BE2C (cell line): ENCODE data around the gene TMEM72.

Experiments used
- DNase-seq: peaks from one replicate; pipeline ENCODE4 v3.0.0-alpha.2; 2020
- H3K27me3 ChIP-seq: fragments of 250-450 bp; sonication (Bioruptor Pico); 2 replicates; pipeline ENCODE4 v1.5.1; 2020; ENCODE audit warnings: mild to moderate bottlenecking
- H3K36me3 ChIP-seq: fragments of 250-450 bp; sonication (Bioruptor Pico); 2 replicates; pipeline ENCODE4 v1.5.1; 2020; ENCODE audit warnings: mild to moderate bottlenecking
- H3K4me1 ChIP-seq: fragments of 250-450 bp; sonication (Bioruptor Pico); 2 replicates; pipeline ENCODE4 v1.5.1; 2020
- H3K4me3 ChIP-seq: 2 replicates; pipeline ENCODE4 v1.5.1; 2011; ENCODE audit warnings: low read depth, low read length
- H3K9me3 ChIP-seq: fragments of 250-450 bp; sonication (Bioruptor Pico); 2 replicates; pipeline ENCODE4 v1.5.1; 2020
- CTCF ChIP-seq: IDR thresholded peaks from 2 replicates; pipeline ENCODE4 v1.5.1; 2012; ENCODE audit warnings: mild to moderate bottlenecking, low read depth, low read length

The TMEM72 gene

GRCh38 chr10:44959247-44960087 is 48.3 kb downstream of the TMEM72 start, which contains the start of gene RASSF4:
Gene RASSF4, plus strand, starts transcription at chr10:44959802. Its CDS starts 10,401 bp downstream, at chr10:44970203.
- no peaks in the 10 kb centered on the region for H3K9me3 ChIP-seq
- peaks cover 12% of the 10 kb centered on the region; the same call in 1 of the 2 replicates for H3K4me1 ChIP-seq
- no peaks in the 10 kb centered on the region for H3K36me3 ChIP-seq
- H3K27me3 ChIP-seq, result no peaks in the 10 kb centered on the region
- H3K4me3 ChIP-seq, result peak within 1 kb of the TSS; percentile 71
- TF ChIP-seq CTCF, result no peak
- peak; percentile 93 for DNase-seq

- H3K9me3 ChIP-seq, result no peaks in the 10 kb centered on the region
- peaks cover 12% of the 10 kb centered on the region; the same call in 1 of the 2 replicates for H3K4me1 ChIP-seq
- H3K36me3 ChIP-seq, result no peaks in the 10 kb centered on the region
- DNase-seq, result no peak
- TF ChIP-seq CTCF, result no peak
- no peaks in the 10 kb centered on the region for H3K27me3 ChIP-seq
- H3K4me3 ChIP-seq, result peak overlapping the region; percentile 53
These were observed 48.9 kb downstream of the TMEM72 start for GRCh38 chr10:44960088-44960460.

GRCh38 chr10:44960482-44961229 is 49.5 kb downstream of the TMEM72 start:
- no peaks in the 10 kb centered on the region for H3K36me3 ChIP-seq
- no peak for TF ChIP-seq CTCF
- no peaks in the 10 kb centered on the region for H3K27me3 ChIP-seq
- H3K4me1 ChIP-seq, result peaks cover 12% of the 10 kb centered on the region; the same call in 1 of the 2 replicates
- DNase-seq, result no peak
- no peaks in the 10 kb centered on the region for H3K9me3 ChIP-seq
- H3K4me3 ChIP-seq, result no peak overlapping the region

- H3K9me3 ChIP-seq, result no peaks in the 10 kb centered on the region
- no peak overlapping the region for H3K4me3 ChIP-seq
- TF ChIP-seq CTCF, result no peak
- H3K4me1 ChIP-seq, result peaks cover 12% of the 10 kb centered on the region; the same call in 1 of the 2 replicates
- no peak for DNase-seq
- no peaks in the 10 kb centered on the region for H3K36me3 ChIP-seq
- H3K27me3 ChIP-seq, result no peaks in the 10 kb centered on the region
These were observed 50.1 kb downstream of the TMEM72 start for GRCh38 chr10:44961230-44961571.

GRCh38 chr10:44961931-44962750 is 51.0 kb downstream of the TMEM72 start:
- H3K4me3 ChIP-seq, result no peak overlapping the region
- peaks cover 12% of the 10 kb centered on the region; the same call in 1 of the 2 replicates for H3K4me1 ChIP-seq
- H3K36me3 ChIP-seq, result no peaks in the 10 kb centered on the region
- no peak for DNase-seq
- H3K27me3 ChIP-seq, result no peaks in the 10 kb centered on the region
- no peaks in the 10 kb centered on the region for H3K9me3 ChIP-seq
- TF ChIP-seq CTCF, result no peak
